Tibial nerve (tissue), 4 donors: ENCODE measurements around the gene ITGA5.

Experiments
- CTCF ChIP-seq, 5 experiments: fragments of 200-600 bp in 3 of 5; fragments of 450-650 bp in 2 of 5; sonication (generic) in 3 of 5; IDR thresholded peaks; one replicate each; pipeline ENCODE4 v1.5.1; 2016 to 2019; ENCODE audit warnings: antibody characterized with exemption in 5 of 5, mild to moderate bottlenecking in 3 of 5, moderate library complexity in 2 of 5
- EP300 ChIP-seq, 2 donors: sonication (generic); formaldehyde crosslinking; IDR thresholded peaks; one replicate each; pipeline ENCODE4 v1.6.1; 2017; ENCODE audit warnings: antibody characterized with exemption in 2 of 2, mild to moderate bottlenecking in 1 of 2
- POLR2A ChIP-seq, 2 donors: fragments of 450-650 bp; IDR thresholded peaks; one replicate each; pipeline ENCODE4 v1.6.1; 2017; ENCODE audit warnings: antibody characterized with exemption in 2 of 2, mild to moderate bottlenecking in 2 of 2, moderate library complexity in 2 of 2

- TF ChIP-seq CTCF (IDR thresholded peaks at IDR 0.05) (peak; percentile 61 to 81 (median 73)), POLR2A (IDR thresholded peaks at IDR 0.05) (no peak), EP300 (IDR thresholded peaks at IDR 0.05) (peak in 1 of 2 donors; percentile 12)
Measured at GRCh38 chr12:54360717-54361456, 58.2 kb downstream of the ITGA5 start.
